Colonic mucosa (tissue), 4 donors: Measurements from ENCODE around the gene EPB41L4A. TPM values are rescaled to one million over a fixed set of nuclear protein-coding genes. Genes with fewer than 3 reads are reported as not detected.

Source experiments
- DNase-seq: peaks from one replicate; pipeline ENCODE4 v3.0.0-alpha.2; 2020
- H3K27ac ChIP-seq: fragments of 200-600 bp; one replicate; pipeline ENCODE4 v1.8.0; 2021
- H3K27me3 ChIP-seq: fragments of 200-600 bp; one replicate; pipeline ENCODE4 v1.8.0; 2021
- H3K36me3 ChIP-seq: fragments of 200-600 bp; one replicate; pipeline ENCODE4 v1.8.0; 2021
- H3K4me1 ChIP-seq: fragments of 200-600 bp; one replicate; pipeline ENCODE4 v1.8.0; 2021; ENCODE audit warnings: mild to moderate bottlenecking
- H3K4me3 ChIP-seq: fragments of 200-600 bp; one replicate; pipeline ENCODE4 v1.8.0; 2021
- H3K9ac ChIP-seq, 2 donors: one replicate each; pipeline ENCODE4 v1.7.0; 2013; ENCODE audit warnings: control low read depth in 2 of 2, low read depth in 2 of 2, low read length in 2 of 2
- H3K9me3 ChIP-seq: fragments of 200-600 bp; one replicate; pipeline ENCODE4 v1.8.0; 2021
- intact Hi-C: fragments of 100-400 bp; cut with DNase I; formaldehyde crosslinking; loops from one replicate; pipeline ENCODE4 v1.14.1; 2022
- total RNA-seq, 2 donors: library from RNA; stranded (reverse); fragmentation: NEBNext Ultra II Directional in 1 of 2; extraction: Animal tissue kit (Norgen Biotek cat#: 25700) in 1 of 2; gene quantifications; one replicate each; pipeline ENCODE4 v1.2.1, GENCODE V29; 2021
- TF ChIP-seq, protein P1 (sequence below): fragments of 200-600 bp; IDR thresholded peaks from one replicate; pipeline ENCODE4 v1.8.0; 2022; ENCODE audit warnings: antibody characterized with exemption, mild to moderate bottlenecking
- donor health status: healthy.
- donor health status: DM: no; HTN: no; CAD: no.
- donor health status: DM: no; HTN: no; CAD: no.

Gene EPB41L4A
- total RNA-seq, 2 donors from 2014 or later = 10.1 to 18.0 TPM

GRCh38 chr5:112183874-112184273 is 235.2 kb downstream of the EPB41L4A start:
- Histone ChIP-seq H3K27me3 (no peaks in the 10 kb centered on the region), H3K27ac (no peak overlapping the region)
- no peak for DNase-seq

GRCh38 chr5:112183103-112183711 is 235.9 kb downstream of the EPB41L4A start:
- no peak overlapping the region for H3K4me3 ChIP-seq
- H3K4me1 ChIP-seq = no peaks in the 10 kb centered on the region
- H3K9me3 ChIP-seq = no peaks in the 10 kb centered on the region
- H3K27ac ChIP-seq = no peak overlapping the region
- TF ChIP-seq, protein P1, sequence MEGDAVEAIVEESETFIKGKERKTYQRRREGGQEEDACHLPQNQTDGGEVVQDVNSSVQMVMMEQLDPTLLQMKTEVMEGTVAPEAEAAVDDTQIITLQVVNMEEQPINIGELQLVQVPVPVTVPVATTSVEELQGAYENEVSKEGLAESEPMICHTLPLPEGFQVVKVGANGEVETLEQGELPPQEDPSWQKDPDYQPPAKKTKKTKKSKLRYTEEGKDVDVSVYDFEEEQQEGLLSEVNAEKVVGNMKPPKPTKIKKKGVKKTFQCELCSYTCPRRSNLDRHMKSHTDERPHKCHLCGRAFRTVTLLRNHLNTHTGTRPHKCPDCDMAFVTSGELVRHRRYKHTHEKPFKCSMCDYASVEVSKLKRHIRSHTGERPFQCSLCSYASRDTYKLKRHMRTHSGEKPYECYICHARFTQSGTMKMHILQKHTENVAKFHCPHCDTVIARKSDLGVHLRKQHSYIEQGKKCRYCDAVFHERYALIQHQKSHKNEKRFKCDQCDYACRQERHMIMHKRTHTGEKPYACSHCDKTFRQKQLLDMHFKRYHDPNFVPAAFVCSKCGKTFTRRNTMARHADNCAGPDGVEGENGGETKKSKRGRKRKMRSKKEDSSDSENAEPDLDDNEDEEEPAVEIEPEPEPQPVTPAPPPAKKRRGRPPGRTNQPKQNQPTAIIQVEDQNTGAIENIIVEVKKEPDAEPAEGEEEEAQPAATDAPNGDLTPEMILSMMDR = no peak
- intact Hi-C loops = no loop called here
- no peak overlapping the region for H3K9ac ChIP-seq
- no peaks in the 10 kb centered on the region for H3K27me3 ChIP-seq
- H3K36me3 ChIP-seq = no peaks in the 10 kb centered on the region
- no peak for DNase-seq

More at GRCh38 chr5:112183874-112184273, 235.2 kb downstream of the EPB41L4A start:
- H3K9ac ChIP-seq = no peak overlapping the region
- no peaks in the 10 kb centered on the region for H3K9me3 ChIP-seq
- H3K4me3 ChIP-seq = no peak overlapping the region
- TF ChIP-seq, protein P1 = no peak
- no peaks in the 10 kb centered on the region for H3K36me3 ChIP-seq
- H3K4me1 ChIP-seq = no peaks in the 10 kb centered on the region
- intact Hi-C loops = no loop called here

- H3K9ac ChIP-seq = no peak overlapping the region
- DNase-seq = no peak
- no peak overlapping the region for H3K4me3 ChIP-seq
- H3K27ac ChIP-seq = no peak overlapping the region
- H3K27me3 ChIP-seq = no peaks in the 10 kb centered on the region
- no peaks in the 10 kb centered on the region for H3K36me3 ChIP-seq
- no peaks in the 10 kb centered on the region for H3K4me1 ChIP-seq
- H3K9me3 ChIP-seq = no peaks in the 10 kb centered on the region
- intact Hi-C loops = no loop called here
- TF ChIP-seq, protein P1 = no peak
Observed at GRCh38 chr5:112179290-112179689, 239.8 kb downstream of the EPB41L4A start.

- TF ChIP-seq, protein P1 = peak; percentile 55
- H3K36me3 ChIP-seq = no peaks in the 10 kb centered on the region
- no peaks in the 10 kb centered on the region for H3K4me1 ChIP-seq
- no peak overlapping the region for H3K4me3 ChIP-seq
- no peak overlapping the region for H3K9ac ChIP-seq
- H3K27me3 ChIP-seq = no peaks in the 10 kb centered on the region
- H3K27ac ChIP-seq = no peak overlapping the region
- H3K9me3 ChIP-seq = no peaks in the 10 kb centered on the region
- peak; percentile 25 for DNase-seq
- intact Hi-C loops = no loop called here
Observed at GRCh38 chr5:112174959-112175594, 244.0 kb downstream of the EPB41L4A start.

GRCh38 chr5:112165897-112166737 is 253.0 kb downstream of the EPB41L4A start:
- TF ChIP-seq, protein P1 = no peak
- intact Hi-C loops = no loop called here

More at GRCh38 chr5:112165897-112166737, 253.0 kb downstream of the EPB41L4A start:
- DNase-seq = no peak
- Histone ChIP-seq H3K36me3 (no peaks in the 10 kb centered on the region), H3K27ac (no peak overlapping the region), H3K9me3 (no peaks in the 10 kb centered on the region), H3K9ac (no peak overlapping the region), H3K4me1 (no peaks in the 10 kb centered on the region), H3K27me3 (no peaks in the 10 kb centered on the region), H3K4me3 (no peak overlapping the region)
